Measurements from ENCODE around the gene SMIM32. TPM values are rescaled to one million over a fixed set of nuclear protein-coding genes. Genes with fewer than 3 reads are reported as not detected.
A peak's percentile ranks its signal among the peaks of the same experiment; 100 is the strongest.

The SMIM32 gene
- total and polyA plus RNA-seq, 9 of the 15 experiments (the other 6 are each of a cell fraction or from before 2014, with no cell fraction given), result not detected

DNA sequence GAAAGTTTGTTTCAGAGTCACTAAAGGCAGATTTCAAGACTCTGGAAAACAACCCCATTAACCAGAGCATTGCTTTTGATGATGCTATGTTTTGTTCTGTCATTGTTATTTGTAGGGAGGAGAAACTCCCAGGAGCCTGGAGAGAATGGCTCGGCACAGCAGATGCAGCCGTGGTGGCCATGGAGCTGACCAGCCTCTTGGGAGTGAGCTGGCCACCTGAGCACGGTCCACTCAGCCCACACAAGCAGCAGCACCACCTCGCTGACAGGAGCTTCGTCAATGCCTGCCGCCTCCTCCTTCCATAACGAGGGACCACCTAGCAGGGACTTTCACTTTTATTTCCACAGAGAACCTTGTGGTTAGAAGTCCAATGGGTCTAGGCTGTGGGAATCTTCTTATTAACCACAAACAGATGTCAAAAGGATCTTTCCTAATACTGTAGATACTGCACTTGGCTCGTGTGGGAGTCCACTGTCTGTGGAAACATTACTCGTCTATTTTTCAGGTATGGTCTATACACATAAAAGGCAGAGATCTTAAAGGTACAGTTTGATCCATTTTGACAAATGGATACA, 21.0 kb upstream of the SMIM32 start:
- intact Hi-C loops (cut with micrococcal nuclease) (loop anchor here (5.0 kb wide), 1 partner anchor 267 kb away; no protein-coding TSS in a partner anchor), in situ Hi-C loops (cut with MboI) (loop anchor here (5.0 kb wide), 1 partner anchor 327 kb away; no protein-coding TSS in a partner anchor)
- Histone ChIP-seq H3K9me1 (ENCODE audit: control insufficient read depth, insufficient read depth, low read length) (no peaks in the 10 kb centered on the region), H3K4me3 (no peak overlapping the region), H2AFZ (ENCODE audit: low read depth, low read length) (no peak overlapping the region), H3K79me2 (ENCODE audit: control insufficient read depth, insufficient read depth, low read length) (no peaks in the 10 kb centered on the region), H3K27ac (ENCODE audit: extremely low read depth, low read depth, low read length) (no peak overlapping the region), H3K9me3 (replicated peaks; ENCODE audit: control insufficient read depth, insufficient read depth, low read depth, low read length) (no peaks in the 10 kb centered on the region), H3K4me2 (ENCODE audit: insufficient read depth, low read length) (no peak overlapping the region), H3K4me1 (replicated peaks in 1 of 2; ENCODE audit: control insufficient read depth in 2 of 2, insufficient read depth in 2 of 2, low read length in 2 of 2) (peaks cover 0 to 2% of the 10 kb centered on the region in 2 experiments; a peak in 1 of 5 replicates), H3K36me3 (ENCODE audit: control insufficient read depth, insufficient read depth, low read length) (no peaks in the 10 kb centered on the region), H4K20me1 (replicated peaks; ENCODE audit: control insufficient read depth, insufficient read depth, low read length) (no peaks in the 10 kb centered on the region; the same call in 1 of the 2 replicates), H3K27me3 (ENCODE audit: control insufficient read depth in 2 of 2, insufficient read depth in 2 of 2, low read length in 2 of 2) (peaks cover 11 to 59% of the 10 kb centered on the region in 2 experiments; a peak in 4 of 5 replicates), H3K9ac (ENCODE audit: insufficient read depth in 1 of 2, low read depth in 2 of 2, low read length in 2 of 2) (peak overlapping the region in 1 of 2 experiments; percentile 51; a peak in 1 of 4 replicates)
- DNase-seq (ENCODE audit: extremely low read depth in 1 of 4, low spot score in 3 of 4), result no peak
- no TSS peak for BruUV-seq (replicated peaks)
- no peak for ATAC-seq
- WGBS (ENCODE audit: insufficient coverage, low coverage, missing lambda C conversion rate), result under 1% methylated on average over 9 of the region's 9 CpGs
- CTCF ChIA-PET (ENCODE audit: low intra/inter-chr PET ratio), result interaction anchor here (0.9 to 3.7 kb wide), 2 partner anchors 149 to 151 kb away, joined by 3 to 12 read pairs; no protein-coding TSS in a partner anchor
- POLR2A ChIA-PET, result no interaction called here
- TF ChIP-seq ARNT (IDR thresholded peaks at IDR 0.05), result no peak
- TF ChIP-seq, protein P1, sequence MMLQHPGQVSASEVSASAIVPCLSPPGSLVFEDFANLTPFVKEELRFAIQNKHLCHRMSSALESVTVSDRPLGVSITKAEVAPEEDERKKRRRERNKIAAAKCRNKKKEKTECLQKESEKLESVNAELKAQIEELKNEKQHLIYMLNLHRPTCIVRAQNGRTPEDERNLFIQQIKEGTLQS (IDR thresholded peaks at IDR 0.05), result no peak
- TF ChIP-seq, protein P1 (CRISPR knock-in tag; conservative IDR thresholded peaks at IDR 0.05), result no peak
- no peak for FAIRE-seq

All from K562 (cell line).